Activated T-cell treated with anti-CD3 and anti-CD28 coated beads, Interleukin-2, amount 50 U/mL, for 4 hours (primary cell): ENCODE measurements around the gene STAMBPL1. TPM values are rescaled to one million over a fixed set of nuclear protein-coding genes. Genes with fewer than 3 reads are reported as not detected.
A peak's percentile ranks its signal among the peaks of the same experiment; 100 is the strongest.
"Not testable (repeated sequence)": the region's sequence is repeated elsewhere in the genome, so short reads cannot be mapped to it uniquely, and the experiment has no call there.

Experiments used
- ATAC-seq, 2 donors: fragments of 200-7000 bp; cut with Tn5 transposase; one replicate each; pipeline ENCODE4 v1.10.0; 2021
- DNase-seq: peaks from one replicate; pipeline ENCODE4 v3.0.0-alpha.2; 2020
- H3K27me3 Mint-ChIP-seq: one replicate; pipeline ENCODE4 v1.8.0; 2021; ENCODE audit warnings: low read depth, mixed read lengths
- H3K36me3 Mint-ChIP-seq: one replicate; pipeline ENCODE4 v1.8.0; 2022; ENCODE audit warnings: mixed read lengths; ENCODE audit not compliant: insufficient read depth
- H3K4me1 Mint-ChIP-seq: one replicate; pipeline ENCODE4 v1.8.0; 2021; ENCODE audit warnings: low read depth, mixed read lengths
- H3K4me3 Mint-ChIP-seq: one replicate; pipeline ENCODE4 v1.8.0; 2021; ENCODE audit warnings: mild to moderate bottlenecking, moderate library complexity, mixed read lengths
- H3K9me3 Mint-ChIP-seq: one replicate; pipeline ENCODE4 v1.8.0; 2021; ENCODE audit warnings: mixed read lengths
- total RNA-seq, 3 donors: library from RNA; stranded (reverse); gene quantifications; one replicate each; pipeline ENCODE4 v1.2.1, GENCODE V29; 2021

STAMBPL1 gene
- total RNA-seq, 3 donors from 2014 or later: 15.1 to 24.7 (median 19.4) TPM

DNA sequence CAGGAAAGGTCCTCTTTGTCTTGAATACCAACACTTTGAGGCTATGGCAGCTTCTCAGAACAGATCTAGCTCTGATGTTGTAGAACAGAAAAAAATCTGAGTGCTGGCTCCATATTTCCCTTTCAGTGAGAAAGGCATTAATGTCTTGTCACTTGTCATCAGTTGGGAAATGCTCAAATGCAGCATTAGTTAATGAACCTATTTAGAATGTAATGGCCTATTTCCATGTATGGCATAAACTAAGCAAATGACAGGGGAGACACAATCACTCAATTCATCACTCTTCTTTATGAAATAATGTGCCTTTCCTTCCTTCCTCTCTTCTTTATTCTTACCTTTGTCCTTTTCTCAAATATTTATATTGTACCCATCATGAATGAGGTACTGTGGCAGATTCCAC lies 5.0 kb upstream of the STAMBPL1 start:
- DNase-seq: no peak
- no peak for ATAC-seq
- H3K36me3 Mint-ChIP-seq: no peaks in the 10 kb centered on the region
- no peaks in the 10 kb centered on the region for H3K27me3 Mint-ChIP-seq
- no peak overlapping the region for H3K4me3 Mint-ChIP-seq
- no peaks in the 10 kb centered on the region for H3K9me3 Mint-ChIP-seq
- peaks cover 21% of the 10 kb centered on the region for H3K4me1 Mint-ChIP-seq

DNA sequence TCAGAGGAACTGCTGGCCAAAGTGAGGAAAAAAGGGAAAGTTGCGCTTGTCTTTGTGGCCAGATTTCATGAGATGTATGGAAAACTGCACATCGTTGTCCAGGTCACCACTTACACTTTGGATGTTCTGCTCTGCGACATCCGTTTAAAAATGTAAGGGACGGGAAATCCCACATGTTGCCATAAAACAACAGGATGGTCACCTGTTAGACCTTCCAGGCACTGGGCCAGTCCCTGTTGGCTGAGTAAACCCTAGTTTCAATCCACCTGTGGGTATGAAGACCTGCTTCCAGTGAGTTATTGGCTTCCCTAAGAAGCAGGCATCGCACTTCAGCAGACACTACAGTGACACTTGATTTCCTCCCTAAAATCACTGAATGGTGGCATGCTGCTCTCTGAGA lies 2.7 kb upstream of the STAMBPL1 start:
- DNase-seq (no peak), ATAC-seq (no peak)
- no peaks in the 10 kb centered on the region for H3K27me3 Mint-ChIP-seq
- peaks cover 32% of the 10 kb centered on the region for H3K4me1 Mint-ChIP-seq
- H3K9me3 Mint-ChIP-seq: no peaks in the 10 kb centered on the region
- H3K4me3 Mint-ChIP-seq: no peak overlapping the region
- no peaks in the 10 kb centered on the region for H3K36me3 Mint-ChIP-seq

DNA sequence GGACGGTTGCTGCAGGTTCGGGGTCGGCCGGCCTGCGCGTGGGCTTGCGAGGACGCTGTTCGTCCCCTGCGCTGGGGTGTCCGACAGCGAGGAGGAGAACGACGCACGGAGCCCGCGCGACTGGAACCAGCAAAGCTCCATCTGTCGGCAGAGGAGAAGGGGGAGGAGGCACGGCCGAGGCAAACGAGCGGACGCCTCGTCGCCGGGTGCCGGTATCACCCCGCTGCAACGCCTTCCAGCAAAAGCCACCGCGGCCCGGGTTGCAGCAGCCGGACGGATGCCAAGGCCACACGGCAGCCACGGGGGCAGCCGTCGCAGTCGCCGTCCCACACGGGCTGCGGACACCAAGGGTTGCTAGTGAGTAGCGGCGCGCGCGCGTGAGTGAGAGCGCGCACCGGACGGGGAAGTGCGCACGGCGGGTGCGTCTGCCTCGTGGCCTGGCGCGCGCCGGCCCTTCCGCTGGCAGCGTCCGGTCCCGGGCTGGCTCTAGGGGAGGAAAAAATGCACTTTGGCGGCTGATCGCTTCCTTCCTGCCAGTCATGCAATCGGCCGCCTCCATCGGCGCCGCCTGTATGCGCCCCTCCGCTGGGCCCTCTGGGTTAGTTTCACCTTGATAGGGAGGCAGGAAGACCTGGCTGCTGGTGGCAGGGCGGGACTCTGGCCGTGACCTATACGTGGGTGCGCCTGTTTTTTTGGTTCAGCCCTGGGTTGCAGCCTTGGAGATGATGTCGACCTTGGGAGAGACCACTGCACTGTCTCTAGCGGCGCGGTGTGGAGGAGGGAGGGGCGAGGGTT lies 434 bp downstream of the STAMBPL1 start:
- DNase-seq (peak; percentile 52), ATAC-seq (peak; percentile 82 to 83)
- Mint-ChIP-seq H3K36me3 (no peaks in the 10 kb centered on the region), H3K4me3 (peak overlapping the region; percentile 95), H3K4me1 (peaks cover 62% of the 10 kb centered on the region), H3K9me3 (no peaks in the 10 kb centered on the region), H3K27me3 (no peaks in the 10 kb centered on the region)

DNA sequence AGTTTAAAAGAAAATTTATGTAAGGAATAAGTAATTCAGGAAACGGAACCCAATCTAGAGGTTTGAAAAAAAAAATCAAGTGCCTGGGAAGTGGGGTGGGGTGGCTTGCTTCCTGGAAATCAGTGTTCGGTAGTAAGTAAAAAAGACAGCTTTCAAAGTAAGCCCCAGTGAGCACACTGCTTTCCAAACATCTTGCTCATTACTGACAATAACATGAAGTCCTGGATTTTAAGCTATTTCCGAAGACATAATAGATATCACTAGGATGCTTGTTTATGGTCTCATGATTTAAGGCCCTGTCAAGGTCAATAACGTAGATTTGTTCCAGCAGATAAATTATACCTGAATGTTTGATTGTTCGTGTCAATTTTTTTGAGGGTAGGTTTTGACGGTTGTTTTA lies 1.3 kb downstream of the STAMBPL1 start:
- no peaks in the 10 kb centered on the region for H3K27me3 Mint-ChIP-seq
- H3K4me3 Mint-ChIP-seq: peak overlapping the region; percentile 95
- H3K36me3 Mint-ChIP-seq: no peaks in the 10 kb centered on the region
- no peak for ATAC-seq
- no peak for DNase-seq
- H3K4me1 Mint-ChIP-seq: peaks cover 70% of the 10 kb centered on the region
- H3K9me3 Mint-ChIP-seq: no peaks in the 10 kb centered on the region

DNA sequence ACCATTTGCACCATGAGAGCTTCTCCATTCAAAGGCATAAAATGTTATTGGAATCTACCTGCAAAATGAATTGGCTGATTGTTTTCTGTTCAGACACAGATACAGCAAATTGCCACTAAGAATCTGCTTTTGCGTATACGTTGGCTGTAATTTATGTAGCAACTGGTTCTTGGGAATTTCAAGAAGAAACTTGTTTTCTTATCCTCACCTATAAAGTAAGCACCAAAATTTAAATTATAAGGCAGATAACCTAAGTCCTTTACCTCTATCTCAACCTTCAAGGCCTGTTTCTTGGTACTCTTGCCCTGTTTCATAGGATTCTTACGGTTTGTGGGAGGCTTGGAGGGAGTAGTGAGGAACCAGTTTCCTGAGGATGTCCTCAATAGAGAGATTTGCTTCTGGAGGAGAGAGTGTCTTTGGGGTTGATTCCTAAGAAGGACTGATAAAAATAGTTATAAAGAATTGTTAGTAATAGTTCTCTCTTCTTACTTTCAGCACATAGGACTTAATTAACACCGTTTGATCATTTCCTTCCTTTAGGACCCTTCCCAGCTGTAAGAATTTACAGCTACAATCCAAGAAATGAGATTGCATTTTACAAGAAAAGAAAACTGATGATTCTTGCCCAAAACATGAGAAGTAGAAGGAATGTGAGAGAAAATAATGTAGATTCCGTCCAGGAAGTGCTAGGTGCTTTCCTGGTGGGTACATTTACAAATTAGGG lies 2.0 kb downstream of the STAMBPL1 start:
- DNase-seq: no peak
- Mint-ChIP-seq H3K4me3 (peak overlapping the region; percentile 95), H3K9me3 (no peaks in the 10 kb centered on the region), H3K36me3 (no peaks in the 10 kb centered on the region), H3K4me1 (peaks cover 75% of the 10 kb centered on the region), H3K27me3 (no peaks in the 10 kb centered on the region)
- ATAC-seq: no peak

DNA sequence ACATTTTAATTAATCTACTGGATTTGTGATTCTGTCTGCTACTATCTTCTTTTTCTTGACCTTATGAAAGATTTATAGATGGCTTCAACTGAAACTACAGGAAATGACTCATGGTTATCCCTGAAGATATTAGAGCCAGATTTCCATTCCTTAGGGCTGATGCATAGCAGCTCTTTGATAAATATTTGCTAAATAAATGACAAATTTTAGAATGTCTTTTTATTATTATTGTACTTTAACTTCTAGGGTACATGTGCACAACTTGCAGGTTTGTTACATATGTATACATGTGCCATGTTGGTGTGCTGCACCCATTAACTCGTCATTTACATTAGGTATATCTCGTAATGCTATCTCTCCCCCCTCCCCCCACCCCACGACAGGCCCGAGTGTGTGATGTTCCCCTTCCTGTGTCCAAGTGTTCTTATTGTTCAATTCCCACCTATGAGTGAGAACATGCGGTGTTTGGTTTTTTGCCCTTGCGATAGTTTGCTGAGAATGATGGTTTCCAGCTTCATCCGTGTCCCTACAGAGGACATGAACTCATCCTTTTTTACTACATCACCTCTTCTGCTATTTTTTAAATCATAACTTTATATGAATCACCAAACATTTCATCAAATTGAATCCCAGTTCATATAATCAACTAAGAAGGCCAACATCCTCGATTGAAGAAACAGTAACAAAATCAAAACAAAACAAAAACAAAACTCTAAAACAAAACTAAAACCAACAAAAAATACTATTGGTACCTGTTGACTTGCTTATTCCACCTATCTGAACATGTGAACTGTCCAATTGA lies 2.8 kb downstream of the STAMBPL1 start:
- H3K36me3 Mint-ChIP-seq: not testable (repeated sequence)
- peak overlapping the region; percentile 95 for H3K4me3 Mint-ChIP-seq

DNA sequence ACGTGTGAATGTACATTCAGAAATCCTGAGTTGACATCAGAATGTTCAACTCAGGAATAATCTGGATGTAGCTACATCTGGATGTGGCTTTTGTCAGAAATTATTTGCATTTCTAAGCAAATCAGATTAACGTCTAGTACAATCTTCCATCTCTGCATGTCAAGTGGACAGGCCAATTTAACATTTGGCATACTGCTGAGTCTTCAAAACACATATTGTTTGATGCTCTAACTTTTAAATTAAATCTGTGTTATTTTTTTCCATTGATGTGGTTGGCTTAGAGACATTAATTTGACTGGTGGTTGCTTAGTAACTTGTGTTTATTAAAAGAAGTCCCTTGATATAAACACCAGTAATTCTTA lies 3.4 kb downstream of the STAMBPL1 start:
- Mint-ChIP-seq H3K4me1 (peaks cover 80% of the 10 kb centered on the region), H3K27me3 (no peaks in the 10 kb centered on the region), H3K36me3 (peaks cover 2% of the 10 kb centered on the region), H3K9me3 (no peaks in the 10 kb centered on the region), H3K4me3 (no peak overlapping the region)
- DNase-seq (no peak), ATAC-seq (no peak)

More for the DNA sequence above, 2.8 kb downstream of the STAMBPL1 start:
- not testable (repeated sequence) for H3K9me3 Mint-ChIP-seq, H3K27me3 Mint-ChIP-seq, DNase-seq, ATAC-seq
- H3K4me1 Mint-ChIP-seq: peaks cover 80% of the 10 kb centered on the region

DNA sequence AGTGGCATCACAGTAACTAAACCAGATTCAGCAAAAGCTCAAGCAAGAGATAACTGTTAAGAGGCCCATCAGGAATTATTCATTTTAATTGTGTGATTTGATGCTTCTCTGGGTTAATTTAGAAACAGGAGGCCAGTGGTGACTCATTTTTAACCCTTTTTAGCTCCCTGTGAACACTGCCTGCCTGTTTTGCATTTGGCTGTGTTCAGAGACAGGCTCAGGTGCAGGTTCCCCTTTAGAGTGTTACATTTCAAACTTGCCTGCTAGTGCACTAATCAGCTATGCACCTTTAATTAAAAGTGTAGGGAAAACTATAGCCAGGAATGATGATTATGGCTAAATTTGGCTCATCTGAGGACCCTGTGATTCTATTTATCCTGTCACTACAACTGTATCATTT lies 6.5 kb downstream of the STAMBPL1 start:
- Mint-ChIP-seq H3K4me3 (no peak overlapping the region), H3K27me3 (no peaks in the 10 kb centered on the region), H3K36me3 (peaks cover 3% of the 10 kb centered on the region), H3K9me3 (no peaks in the 10 kb centered on the region), H3K4me1 (peaks cover 83% of the 10 kb centered on the region)
- ATAC-seq (peak; percentile 72 to 79), DNase-seq (no peak)

DNA sequence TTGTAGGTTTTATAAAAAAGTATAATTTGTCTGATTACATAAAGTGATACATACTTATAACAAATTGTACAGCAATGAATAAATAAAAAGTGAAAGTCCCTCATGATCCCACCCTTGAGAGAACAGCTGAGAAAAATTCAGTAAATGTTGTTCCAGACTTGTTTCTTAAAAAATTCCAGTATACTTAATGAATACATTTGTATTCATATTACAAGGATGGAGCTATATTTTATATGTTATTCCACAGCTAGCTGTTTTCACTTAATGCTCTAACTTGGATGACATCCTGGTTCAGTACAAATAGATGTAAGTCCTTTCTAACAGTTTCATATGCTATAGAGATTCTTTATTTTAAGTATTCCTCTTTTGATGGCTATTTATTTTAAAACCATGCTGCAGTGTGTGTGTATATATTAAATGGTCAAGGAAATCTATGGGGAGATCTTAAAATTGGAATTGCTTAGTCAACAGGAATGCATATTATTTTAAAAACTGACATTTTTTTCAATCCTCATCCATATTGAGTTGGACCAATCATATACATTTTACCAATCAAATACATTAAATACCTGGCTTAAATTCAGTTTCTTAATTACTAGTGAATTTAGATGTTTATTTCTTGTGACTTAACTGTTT lies 8.9 kb downstream of the STAMBPL1 start:
- H3K9me3 Mint-ChIP-seq: no peaks in the 10 kb centered on the region
- H3K4me3 Mint-ChIP-seq: no peak overlapping the region
- no peak for DNase-seq
- no peak for ATAC-seq
- H3K36me3 Mint-ChIP-seq: peaks cover 3% of the 10 kb centered on the region
- H3K27me3 Mint-ChIP-seq: no peaks in the 10 kb centered on the region
- H3K4me1 Mint-ChIP-seq: peaks cover 69% of the 10 kb centered on the region

DNA sequence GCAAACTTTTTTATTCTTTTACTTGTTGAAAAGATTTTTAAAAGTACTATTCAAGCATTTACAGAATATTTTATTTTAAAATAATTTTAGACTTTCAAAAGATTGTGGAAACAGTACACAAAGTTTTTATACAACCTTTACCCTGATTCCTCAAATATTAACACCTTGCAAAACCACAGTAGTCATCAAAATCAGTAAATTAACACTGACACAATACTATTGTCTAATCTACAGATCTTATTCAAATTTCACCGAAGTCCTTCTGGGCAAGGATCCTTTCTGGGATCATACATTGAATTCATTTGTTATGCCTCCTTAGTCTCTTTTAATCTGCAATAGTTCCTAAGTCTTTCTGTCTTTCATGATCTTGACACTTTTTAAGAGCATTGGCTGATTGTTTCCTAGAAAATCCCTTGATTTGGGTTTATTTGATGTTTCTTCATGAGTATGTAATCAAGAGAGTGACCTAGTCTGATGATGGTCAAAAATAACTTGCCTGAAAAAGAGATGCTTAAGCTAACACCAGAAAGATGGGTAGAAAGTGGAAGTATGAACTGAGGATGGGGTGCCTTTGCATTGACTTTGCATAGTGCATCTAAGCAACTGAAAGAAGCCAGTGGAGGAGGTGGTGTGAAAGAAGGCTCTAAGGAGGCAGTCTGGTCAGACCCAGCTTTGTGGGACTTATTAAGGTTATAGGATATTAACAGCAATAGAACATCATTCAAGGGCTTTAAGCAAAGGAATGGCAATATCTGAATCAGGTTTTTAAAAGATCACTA lies 9.7 kb downstream of the STAMBPL1 start:
- Mint-ChIP-seq H3K36me3 (peaks cover 7% of the 10 kb centered on the region), H3K4me1 (peaks cover 66% of the 10 kb centered on the region), H3K9me3 (no peaks in the 10 kb centered on the region), H3K4me3 (no peak overlapping the region), H3K27me3 (no peaks in the 10 kb centered on the region)
- ATAC-seq (no peak), DNase-seq (no peak)

DNA sequence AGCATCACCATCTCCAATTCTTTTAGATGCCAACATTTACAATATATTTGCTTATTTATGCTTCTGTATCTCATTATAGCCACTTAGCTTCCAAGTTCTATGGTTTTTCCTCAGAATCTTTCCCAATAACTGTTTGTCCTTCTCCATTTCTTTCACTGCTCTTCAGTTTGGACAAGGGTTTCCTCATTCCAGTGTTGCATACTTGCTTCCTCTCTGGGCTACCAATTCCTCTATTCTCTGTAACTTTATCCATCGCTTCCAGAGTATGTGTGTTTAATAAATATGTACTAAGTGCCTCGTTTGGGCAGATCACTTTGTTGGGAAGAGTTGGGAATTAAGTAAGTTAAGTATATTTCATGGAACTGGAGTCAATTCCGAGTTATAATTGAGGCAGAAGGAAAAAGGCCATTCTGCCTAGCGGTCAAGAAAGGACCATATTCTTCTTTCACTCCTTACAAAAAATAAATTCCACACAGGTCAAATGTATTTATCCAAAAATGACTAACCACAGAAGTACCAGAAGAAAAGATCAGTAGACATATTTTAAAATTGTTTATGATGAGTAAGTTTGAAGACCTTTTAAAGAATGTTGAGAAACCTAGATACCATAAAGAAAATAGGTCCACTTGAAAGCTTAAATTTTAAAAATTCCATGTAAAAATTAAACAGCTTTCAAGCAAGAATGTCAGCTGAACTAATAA lies 10.8 kb downstream of the STAMBPL1 start:
- ATAC-seq: no peak
- Mint-ChIP-seq H3K4me1 (peaks cover 60% of the 10 kb centered on the region), H3K36me3 (peaks cover 7% of the 10 kb centered on the region), H3K9me3 (no peaks in the 10 kb centered on the region), H3K27me3 (no peaks in the 10 kb centered on the region), H3K4me3 (no peak overlapping the region)
- no peak for DNase-seq

DNA sequence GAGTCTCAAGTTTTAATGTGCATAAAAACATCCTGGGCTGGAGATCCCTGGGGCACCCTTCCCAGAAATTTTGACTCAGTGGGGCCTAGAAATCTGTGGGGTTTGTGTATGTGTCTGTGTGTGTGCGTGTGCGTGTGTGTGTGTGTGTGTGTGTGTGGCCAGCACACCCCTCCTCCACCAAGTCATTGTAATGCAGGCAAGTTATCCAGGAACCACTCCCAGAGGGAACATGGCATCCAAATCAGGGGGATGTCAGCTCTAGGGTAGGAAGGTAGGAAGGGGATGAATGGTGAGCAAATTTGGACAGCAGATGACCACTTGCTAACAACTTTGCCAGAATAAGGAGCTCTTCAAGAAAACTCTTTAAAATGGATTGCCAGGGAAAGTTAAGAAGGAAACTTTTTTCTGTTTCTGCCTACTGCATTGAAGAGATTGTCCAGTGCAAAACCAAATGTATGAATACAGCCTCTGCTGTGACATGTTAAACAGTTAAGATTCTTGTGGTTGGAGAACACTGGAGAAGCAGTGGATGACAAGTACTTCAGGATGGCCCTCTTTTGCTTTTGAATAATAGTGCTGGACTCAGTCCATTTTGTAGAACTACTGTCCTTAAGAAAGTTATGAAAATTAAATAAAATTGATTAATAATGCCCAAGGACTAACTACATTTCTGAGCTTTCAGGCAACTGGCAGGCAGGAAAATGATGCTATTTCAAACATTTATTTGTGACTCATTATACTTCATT lies 12.3 kb downstream of the STAMBPL1 start:
- H3K4me1 Mint-ChIP-seq: peaks cover 64% of the 10 kb centered on the region
- no peaks in the 10 kb centered on the region for H3K9me3 Mint-ChIP-seq
- peaks cover 11% of the 10 kb centered on the region for H3K36me3 Mint-ChIP-seq
- DNase-seq (no peak), ATAC-seq (no peak)
- no peaks in the 10 kb centered on the region for H3K27me3 Mint-ChIP-seq
- H3K4me3 Mint-ChIP-seq: no peak overlapping the region

DNA sequence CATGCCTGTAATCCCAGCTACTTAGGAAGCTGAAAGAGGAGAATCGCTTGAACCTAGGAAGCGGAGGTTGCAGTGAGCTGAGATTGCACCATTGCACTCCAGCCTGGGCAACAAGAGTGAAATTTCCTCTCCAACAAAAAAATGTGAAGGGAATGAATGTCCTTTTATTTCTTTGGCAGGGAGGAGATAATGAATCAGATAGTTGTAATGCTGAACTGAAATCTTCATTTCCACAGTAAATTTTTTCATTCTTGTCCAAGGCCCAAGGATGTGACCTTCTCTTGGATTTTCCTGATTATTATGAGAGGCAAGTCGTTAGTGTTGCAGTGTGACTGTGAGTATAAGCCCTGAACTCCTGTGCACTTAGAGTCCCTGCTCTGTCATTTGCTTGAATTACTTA lies 13.6 kb downstream of the STAMBPL1 start:
- Mint-ChIP-seq H3K27me3 (no peaks in the 10 kb centered on the region), H3K4me3 (no peak overlapping the region), H3K9me3 (no peaks in the 10 kb centered on the region), H3K4me1 (peaks cover 62% of the 10 kb centered on the region), H3K36me3 (peaks cover 9% of the 10 kb centered on the region)
- ATAC-seq: no peak
- DNase-seq: no peak
